ENCODE data around the gene CTF1. TPM values are rescaled to one million over a fixed set of nuclear protein-coding genes. Genes with fewer than 3 reads are reported as not detected.

CTF1 gene
- total RNA-seq, 2 experiments from 2014 or later, result 0.18 TPM

DNA sequence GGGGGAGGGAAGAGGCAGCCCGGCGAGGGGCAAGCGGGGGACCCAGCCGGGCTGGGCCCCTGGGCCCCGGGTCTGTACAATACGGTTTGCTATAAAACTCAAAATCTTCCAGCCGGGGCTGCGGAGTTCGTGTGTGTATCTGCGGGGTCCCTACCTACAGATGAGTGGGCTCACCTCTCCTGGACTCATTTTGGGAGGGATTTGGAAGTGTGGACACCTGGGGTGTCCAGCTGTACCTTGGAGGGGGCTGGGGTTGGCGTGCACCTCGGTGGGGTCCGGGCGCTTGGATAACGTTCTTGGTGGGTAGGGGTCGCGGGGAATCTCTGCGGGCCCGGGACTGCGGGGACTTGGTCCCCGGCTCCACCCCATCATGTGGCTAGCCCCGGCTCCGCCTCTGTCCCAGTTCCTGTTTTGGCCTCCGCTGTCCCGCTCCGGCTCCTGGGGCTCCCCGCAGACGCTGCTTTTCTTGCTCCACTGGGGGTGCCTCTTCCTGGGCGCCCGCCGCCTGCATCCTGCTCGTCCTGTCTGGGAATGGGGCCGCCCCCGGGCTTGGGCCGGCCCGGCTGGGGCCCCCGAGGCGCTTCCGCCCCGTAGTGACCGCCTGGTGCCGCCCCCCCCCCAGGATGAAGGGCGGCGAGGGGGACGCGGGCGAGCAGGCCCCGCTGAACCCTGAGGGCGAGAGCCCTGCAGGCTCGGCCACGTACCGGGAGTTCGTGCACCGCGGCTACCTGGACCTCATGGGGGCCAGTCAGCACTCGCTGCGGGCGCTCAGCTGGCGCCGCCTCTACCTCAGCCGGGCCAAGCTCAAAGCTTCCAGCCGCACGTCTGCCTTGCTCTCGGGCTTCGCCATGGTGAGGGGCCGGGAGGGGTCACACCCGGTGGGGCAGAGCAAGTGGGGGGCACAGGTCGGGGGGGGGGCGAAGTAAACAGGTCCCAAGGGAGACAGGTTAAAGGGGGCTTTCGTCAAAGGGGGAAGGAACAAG lies 52.5 kb downstream of the CTF1 start, which contains the start of gene ORAI3:
Gene ORAI3, plus strand, starts transcription at position 402 of the 983 bp plus-strand sequence. Its CDS starts 222 bp downstream, at position 624.
- ATAC-seq (peak; percentile 45), DNase-seq (peak; percentile 66)
- intact Hi-C loops (cut with DNase I, micrococcal nuclease), result no loop called here
- Mint-ChIP-seq H3K4me1 (peaks cover 19% of the 10 kb centered on the region), H3K36me3 (ENCODE audit: low read depth) (peaks cover 10% of the 10 kb centered on the region), H3K27ac (peak within 1 kb of the TSS; percentile 68), H3K27me3 (no peaks in the 10 kb centered on the region), H3K4me3 (peak within 1 kb of the TSS; percentile 81), H3K9me3 (ENCODE audit: low read depth) (no peaks in the 10 kb centered on the region)
- ChIA-PET POLR2A (no interaction called here), CTCF (interaction anchor here (0.6 to 1.4 kb wide), 7 partner anchors 11 to 217 kb away, joined by 3 to 7 read pairs (median 3); partner anchors contain the start of genes ZNF646 and ZNF668)

DNA sequence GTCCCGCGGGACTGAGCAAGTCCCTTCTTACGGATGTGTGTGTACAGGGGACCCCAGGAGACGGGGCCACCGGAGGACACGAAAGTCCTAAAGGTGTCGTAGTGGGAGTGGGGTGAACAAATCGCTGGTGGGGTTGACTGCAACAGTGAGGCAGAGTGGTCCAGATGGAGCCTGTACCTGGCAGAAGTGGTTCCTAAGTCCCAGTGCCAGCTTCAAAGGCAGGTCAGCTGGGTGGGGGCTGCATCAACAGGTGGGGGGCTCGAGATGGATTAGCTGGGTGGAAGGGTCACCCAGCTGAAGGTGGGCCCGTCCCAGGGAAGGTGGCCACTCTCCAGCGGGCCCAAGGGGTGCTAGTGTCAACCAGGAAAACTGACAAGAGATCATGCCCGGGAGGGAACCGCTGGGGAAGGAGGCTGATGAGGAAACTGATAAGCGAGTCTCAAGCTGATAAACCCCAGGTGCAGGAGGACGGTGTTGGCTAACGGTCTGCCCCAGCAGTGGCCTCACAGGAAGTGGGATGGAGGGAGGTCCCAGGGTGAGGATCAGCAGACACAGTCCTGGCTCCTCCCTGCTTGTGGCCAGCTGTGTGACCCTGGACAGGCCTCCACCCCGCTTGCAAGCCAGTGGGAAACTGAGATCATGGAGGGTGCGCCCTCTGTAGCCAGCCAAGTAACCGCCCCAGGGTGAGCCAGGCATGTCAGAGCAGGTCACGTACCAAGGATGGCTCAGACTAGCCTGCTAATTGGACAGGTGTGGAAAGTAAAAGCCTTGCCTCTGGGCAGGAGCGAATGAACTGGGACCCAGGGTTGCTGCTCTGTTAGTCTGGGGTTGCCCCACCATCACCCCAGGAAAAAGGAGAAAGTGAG lies 53.5 kb downstream of the CTF1 start:
- peak; percentile 78 for ATAC-seq
- intact Hi-C loops (cut with DNase I, micrococcal nuclease), result loop anchor here in 1 of 2 experiments (10.0 kb wide), 1 partner anchor 915 kb away; no protein-coding TSS in a partner anchor
- POLR2A ChIA-PET, result interaction anchor here (1.0 kb wide), 1 partner anchor 124 kb away, joined by 3 read pairs; the partner anchor contains the start of genes ZNF646 and ZNF668
- H3K4me1 Mint-ChIP-seq, result peaks cover 19% of the 10 kb centered on the region
- H3K36me3 Mint-ChIP-seq (ENCODE audit: low read depth), result peaks cover 4% of the 10 kb centered on the region
- DNase-seq, result peak; percentile 80
- peak overlapping the region; percentile 68 for H3K27ac Mint-ChIP-seq
- CTCF ChIA-PET, result interaction anchor here (0.7 to 1.4 kb wide), 7 partner anchors 9 to 216 kb away, joined by 3 to 7 read pairs (median 3); partner anchors contain the start of genes ZNF646 and ZNF668
- no peaks in the 10 kb centered on the region for H3K27me3 Mint-ChIP-seq
- no peaks in the 10 kb centered on the region for H3K9me3 Mint-ChIP-seq (ENCODE audit: low read depth)
- H3K4me3 Mint-ChIP-seq, result peak overlapping the region; percentile 81

DNA sequence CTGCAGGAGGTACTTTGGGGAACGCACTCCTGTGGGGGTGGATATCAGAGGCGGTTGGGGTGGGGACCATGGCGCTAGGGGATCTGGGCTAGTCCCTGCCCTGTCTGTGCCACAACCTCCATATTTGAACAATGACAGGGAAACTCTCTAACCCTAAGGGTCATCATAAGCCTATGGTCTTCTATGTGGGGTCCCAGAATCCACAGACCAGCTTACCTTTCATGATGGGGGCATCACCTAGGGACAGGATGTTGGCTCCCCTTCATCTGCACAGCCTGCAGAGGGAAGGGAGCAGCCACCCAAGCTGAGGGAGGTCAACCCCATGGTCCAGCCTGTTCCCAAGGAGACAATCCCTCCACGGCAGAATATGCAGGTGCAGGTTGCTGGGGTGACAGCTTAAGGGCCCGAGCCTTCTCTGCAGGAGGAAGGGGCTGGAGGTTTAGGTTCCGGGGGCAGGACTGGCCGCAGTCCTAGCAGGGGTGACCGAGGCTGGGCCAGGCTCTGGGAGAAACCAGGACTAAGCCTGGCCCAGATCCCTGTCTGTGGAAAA lies 54.2 kb downstream of the CTF1 start:
- Mint-ChIP-seq H3K9me3 (ENCODE audit: low read depth) (no peaks in the 10 kb centered on the region), H3K4me3 (peak overlapping the region; percentile 81), H3K36me3 (ENCODE audit: low read depth) (peaks cover 4% of the 10 kb centered on the region), H3K27ac (peak overlapping the region; percentile 68), H3K4me1 (peaks cover 19% of the 10 kb centered on the region), H3K27me3 (no peaks in the 10 kb centered on the region)
- DNase-seq (no peak), ATAC-seq (no peak)
- ChIA-PET POLR2A (interaction anchor here (1.0 kb wide), 1 partner anchor 124 kb away, joined by 3 read pairs; the partner anchor contains the start of genes ZNF646 and ZNF668), CTCF (interaction anchor here (1.0 to 1.4 kb wide), 4 partner anchors 9 to 192 kb away, joined by 3 to 7 read pairs (median 4); no protein-coding TSS in a partner anchor)
- intact Hi-C loops (cut with DNase I, micrococcal nuclease), result loop anchor here in 1 of 2 experiments (10.0 kb wide), 1 partner anchor 914 kb away; no protein-coding TSS in a partner anchor

DNA sequence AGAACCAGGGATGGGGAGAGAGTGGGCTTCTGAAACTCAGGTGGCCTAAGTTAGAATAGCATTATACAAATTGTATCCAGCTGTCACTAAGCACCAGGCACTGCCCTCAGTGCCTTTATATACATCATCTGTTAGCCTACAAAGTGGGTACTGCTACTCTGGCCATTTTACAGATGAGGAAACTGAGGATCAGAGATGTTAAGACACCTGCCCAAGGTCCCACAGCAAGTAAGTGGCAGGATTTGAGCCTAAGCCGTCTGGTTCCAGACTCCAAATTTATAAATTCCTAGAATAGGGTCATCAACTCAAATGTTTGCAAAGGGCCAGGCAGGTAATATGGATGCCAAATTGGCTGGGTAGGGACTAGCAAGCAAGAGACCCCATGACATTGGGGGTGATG lies 54.8 kb downstream of the CTF1 start:
- H3K4me1 Mint-ChIP-seq, result peaks cover 21% of the 10 kb centered on the region
- ATAC-seq (no peak), DNase-seq (no peak)
- H3K4me3 Mint-ChIP-seq, result no peak overlapping the region
- H3K36me3 Mint-ChIP-seq (ENCODE audit: low read depth), result peaks cover 4% of the 10 kb centered on the region
- CTCF ChIA-PET, result interaction anchor here (0.9 to 1.2 kb wide), 2 partner anchors 17 to 34 kb away, joined by 3 to 4 read pairs; partner anchors contain the start of gene HSD3B7
- H3K27ac Mint-ChIP-seq, result no peak overlapping the region
- no peaks in the 10 kb centered on the region for H3K9me3 Mint-ChIP-seq (ENCODE audit: low read depth)
- intact Hi-C loops (cut with DNase I, micrococcal nuclease), result loop anchor here in 1 of 2 experiments (10.0 kb wide), 1 partner anchor 914 kb away; no protein-coding TSS in a partner anchor
- POLR2A ChIA-PET, result no interaction called here
- no peaks in the 10 kb centered on the region for H3K27me3 Mint-ChIP-seq

DNA sequence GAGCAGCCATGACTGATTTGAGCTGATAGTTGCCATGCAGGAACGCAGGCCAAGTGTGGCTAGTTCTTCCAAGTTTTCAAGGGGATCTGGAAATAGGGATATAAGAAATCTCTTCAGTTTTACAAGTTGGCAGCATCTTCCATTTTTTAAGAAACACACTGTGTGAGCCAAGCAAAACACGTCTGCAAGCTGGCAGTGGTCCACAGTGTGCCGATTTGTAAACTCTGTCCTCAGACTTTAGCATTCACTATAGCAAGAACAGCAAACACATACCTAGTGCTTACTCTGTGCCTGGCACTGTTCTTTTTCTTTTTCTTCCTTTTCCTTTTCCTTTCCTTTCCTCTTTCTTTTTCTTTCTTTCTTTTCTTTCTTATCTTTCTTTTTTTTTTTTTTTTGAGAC lies 55.3 kb downstream of the CTF1 start:
- Mint-ChIP-seq H3K4me3 (no peak overlapping the region), H3K27ac (no peak overlapping the region), H3K36me3 (ENCODE audit: low read depth) (peaks cover 1% of the 10 kb centered on the region), H3K9me3 (ENCODE audit: low read depth) (no peaks in the 10 kb centered on the region), H3K4me1 (peaks cover 27% of the 10 kb centered on the region), H3K27me3 (no peaks in the 10 kb centered on the region)
- intact Hi-C loops (cut with DNase I, micrococcal nuclease), result loop anchor here in 1 of 2 experiments (10.0 kb wide), 1 partner anchor 913 kb away; no protein-coding TSS in a partner anchor
- ChIA-PET POLR2A (no interaction called here), CTCF (interaction anchor here (0.5 to 1.2 kb wide), 4 partner anchors 18 to 304 kb away, joined by 3 to 4 read pairs (median 3); partner anchors contain the start of gene HSD3B7)
- DNase-seq (no peak), ATAC-seq (no peak)

DNA sequence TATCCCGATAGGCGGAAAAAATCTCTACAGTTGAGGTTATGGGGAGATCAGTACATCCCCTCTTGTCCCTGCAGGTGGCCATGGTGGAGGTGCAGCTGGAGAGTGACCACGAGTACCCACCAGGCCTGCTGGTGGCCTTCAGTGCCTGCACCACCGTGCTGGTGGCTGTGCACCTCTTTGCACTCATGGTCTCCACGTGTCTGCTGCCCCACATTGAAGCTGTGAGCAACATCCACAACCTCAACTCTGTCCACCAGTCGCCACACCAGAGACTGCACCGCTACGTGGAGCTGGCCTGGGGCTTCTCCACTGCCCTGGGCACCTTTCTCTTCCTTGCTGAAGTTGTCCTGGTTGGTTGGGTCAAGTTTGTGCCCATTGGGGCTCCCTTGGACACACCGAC lies 56.7 kb downstream of the CTF1 start:
- CTCF ChIA-PET, result interaction anchor here (0.6 to 2.4 kb wide), 7 partner anchors 9 to 280 kb away, joined by 3 to 14 read pairs (median 4); no protein-coding TSS in a partner anchor
- Mint-ChIP-seq H3K27ac (no peak overlapping the region), H3K4me1 (peaks cover 28% of the 10 kb centered on the region), H3K36me3 (ENCODE audit: low read depth) (no peaks in the 10 kb centered on the region), H3K27me3 (no peaks in the 10 kb centered on the region), H3K9me3 (ENCODE audit: low read depth) (no peaks in the 10 kb centered on the region), H3K4me3 (no peak overlapping the region)
- intact Hi-C loops (cut with DNase I, micrococcal nuclease), result loop anchor here in 1 of 2 experiments (10.0 kb wide), 1 partner anchor 912 kb away; no protein-coding TSS in a partner anchor
- no peak for ATAC-seq
- POLR2A ChIA-PET, result no interaction called here
- no peak for DNase-seq

Small RNAs within 50 kb of the gene (microRNA-seq; reads per million reads assigned to microRNA genes)
- gene MIR4519 (ENCODE audit: borderline replicate concordance) (not detected), gene MIR762 (ENCODE audit: borderline replicate concordance) (not detected)

Other genes with a start within 250 kb of the CTF1 start
- gene PRR14, start 245.7 kb upstream of the CTF1 start, total RNA-seq, result 10 to 100 TPM; 76.8 to 77.8 TPM
- 100 to 1,000 TPM in 1 of 2 experiments, 10 to 100 TPM in 1; 84.7 to 111 TPM for gene FBRS, start 238.2 kb upstream of the CTF1 start, total RNA-seq
- gene SRCAP, start 197.4 kb upstream of the CTF1 start, total RNA-seq, result 10 to 100 TPM; 58.7 to 69.5 TPM
- 10 to 100 TPM; 21.8 to 26.0 TPM for gene PHKG2, start 148.2 kb upstream of the CTF1 start, total RNA-seq
- 1 to 10 TPM; 1.7 to 3.1 TPM for gene CFAP119, start 134.6 kb upstream of the CTF1 start, total RNA-seq
- gene RNF40, start 134.3 kb upstream of the CTF1 start, total RNA-seq, result 10 to 100 TPM; 72.3 to 85.5 TPM
- gene ZNF629, start 109.4 kb upstream of the CTF1 start, total RNA-seq, result 1 to 10 TPM; 3.4 to 3.7 TPM
- gene BCL7C, start 2.5 kb upstream of the CTF1 start, total RNA-seq, result 10 to 100 TPM; 19.5 to 20.4 TPM
- 10 to 100 TPM; 23.7 to 31.4 TPM for gene FBXL19, start 27.0 kb downstream of the CTF1 start, total RNA-seq
- 1 to 10 TPM; 6.9 to 7.9 TPM for gene ORAI3, start 52.5 kb downstream of the CTF1 start, total RNA-seq
- gene SETD1A, start 61.1 kb downstream of the CTF1 start, total RNA-seq, result 10 to 100 TPM; 18.5 to 21.7 TPM
- gene HSD3B7, start 88.6 kb downstream of the CTF1 start, total RNA-seq, result 1 to 10 TPM; 1.6 to 2.2 TPM
- 1 to 10 TPM; 1.3 to 1.5 TPM for gene STX1B, start 114.0 kb downstream of the CTF1 start, total RNA-seq
- 10 to 100 TPM; 29.2 to 35.9 TPM for gene STX4, start 136.9 kb downstream of the CTF1 start, total RNA-seq
- gene ZNF668, start 177.6 kb downstream of the CTF1 start, total RNA-seq, result 1 to 10 TPM; 9.2 to 9.9 TPM
- gene ZNF646, start 177.8 kb downstream of the CTF1 start, total RNA-seq, result 10 to 100 TPM; 21.3 to 25.8 TPM
- 1 to 10 TPM; 4.0 to 9.2 TPM for gene PRSS53, start 192.3 kb downstream of the CTF1 start, total RNA-seq
- 10 to 100 TPM; 59.6 to 64.2 TPM for gene VKORC1, start 198.2 kb downstream of the CTF1 start, total RNA-seq
- 10 to 100 TPM; 50.0 to 53.3 TPM for gene BCKDK, start 211.8 kb downstream of the CTF1 start, total RNA-seq
- gene KAT8, start 221.1 kb downstream of the CTF1 start, total RNA-seq, result 10 to 100 TPM; 53.6 to 63.1 TPM
- gene PRSS8, start 239.1 kb downstream of the CTF1 start, total RNA-seq, result not detected